Uterus (tissue), 4 donors: ENCODE measurements around the gene NUDCD2. TPM values are rescaled to one million over a fixed set of nuclear protein-coding genes. Genes with fewer than 3 reads are reported as not detected.
"Not testable (repeated sequence)": the region's sequence is repeated elsewhere in the genome, so short reads cannot be mapped to it uniquely, and the experiment has no call there.

Source experiments
- DNase-seq, 2 donors: peaks; one replicate each; pipeline ENCODE4 v3.0.0-alpha.2; 2019 to 2020
- H3K27ac ChIP-seq, 2 donors: fragments of 200-600 bp; sonication (generic); 1 replicate in 1 of 2; 2 replicates in 1 of 2; pipeline ENCODE4 v1.5.1; 2016 to 2018
- H3K27me3 ChIP-seq, 2 donors: fragments of 200-600 bp; sonication (generic); one replicate each; pipeline ENCODE4 v1.5.1; 2018 to 2019; ENCODE audit warnings: control low read depth in 1 of 2
- H3K36me3 ChIP-seq, 2 donors: fragments of 200-600 bp; sonication (generic); one replicate each; pipeline ENCODE4 v1.5.1; 2019; ENCODE audit warnings: control low read depth in 1 of 2
- H3K4me1 ChIP-seq, 2 donors: fragments of 200-600 bp; sonication (generic); one replicate each; pipeline ENCODE4 v1.5.1; 2018 to 2019; ENCODE audit warnings: control low read depth in 1 of 2
- H3K4me3 ChIP-seq, 2 donors: fragments of 200-600 bp; sonication (generic); 1 replicate in 1 of 2; 2 replicates in 1 of 2; pipeline ENCODE4 v1.5.1; 2018 to 2019; ENCODE audit warnings: mild to moderate bottlenecking in 1 of 2
- H3K9me3 ChIP-seq, 2 donors: fragments of 200-600 bp; sonication (generic); one replicate each; pipeline ENCODE4 v1.5.1; 2019; ENCODE audit warnings: control low read depth in 1 of 2
- POLR2A ChIP-seq, 2 donors: fragments of 450-650 bp; IDR thresholded peaks; one replicate each; pipeline ENCODE4 v1.6.1; 2016; ENCODE audit warnings: antibody characterized with exemption in 2 of 2, mild to moderate bottlenecking in 1 of 2, moderate library complexity in 1 of 2
- intact Hi-C: fragments of 100-400 bp; cut with DNase I; formaldehyde crosslinking; loops from one replicate; pipeline ENCODE4 v1.15.1; 2023; ENCODE audit warnings: low total_unique reads
- small RNA-seq: library from RNA; depleted of rRNA; stranded (forward); fragments of <200 nt; gene quantifications from one replicate; pipeline ENCODE3, GENCODE V24; 2016
- total RNA-seq, 4 donors: library from RNA; depleted of rRNA in 3 of 4; stranded (reverse); fragments of >200 nt in 3 of 4; gene quantifications; one replicate each; pipeline versions ENCODE4 v1.1.0 to v1.2.4, GENCODE V29; 2014 to 2023
- TF ChIP-seq, protein P1 (sequence below), 4 experiments: fragments of 200-600 bp in 2 of 4; fragments of 450-650 bp in 2 of 4; sonication (generic) in 2 of 4; IDR thresholded peaks; one replicate each; pipeline ENCODE4 v1.5.1; 2016 to 2019; ENCODE audit warnings: antibody characterized with exemption in 4 of 4, mild to moderate bottlenecking in 2 of 4, moderate library complexity in 1 of 4
- donor health status: DM: yes; HTN: yes; CAD: no.

NUDCD2 gene
- total RNA-seq, 4 donors from 2014 or later = 7.6 to 24.8 (median 9.8) TPM

- no peak overlapping the region for H3K4me3 ChIP-seq
- no peak for DNase-seq
- H3K9me3 ChIP-seq = no peaks in the 10 kb centered on the region
- TF ChIP-seq POLR2A (IDR thresholded peaks at IDR 0.05) = no peak
- TF ChIP-seq, protein P1, sequence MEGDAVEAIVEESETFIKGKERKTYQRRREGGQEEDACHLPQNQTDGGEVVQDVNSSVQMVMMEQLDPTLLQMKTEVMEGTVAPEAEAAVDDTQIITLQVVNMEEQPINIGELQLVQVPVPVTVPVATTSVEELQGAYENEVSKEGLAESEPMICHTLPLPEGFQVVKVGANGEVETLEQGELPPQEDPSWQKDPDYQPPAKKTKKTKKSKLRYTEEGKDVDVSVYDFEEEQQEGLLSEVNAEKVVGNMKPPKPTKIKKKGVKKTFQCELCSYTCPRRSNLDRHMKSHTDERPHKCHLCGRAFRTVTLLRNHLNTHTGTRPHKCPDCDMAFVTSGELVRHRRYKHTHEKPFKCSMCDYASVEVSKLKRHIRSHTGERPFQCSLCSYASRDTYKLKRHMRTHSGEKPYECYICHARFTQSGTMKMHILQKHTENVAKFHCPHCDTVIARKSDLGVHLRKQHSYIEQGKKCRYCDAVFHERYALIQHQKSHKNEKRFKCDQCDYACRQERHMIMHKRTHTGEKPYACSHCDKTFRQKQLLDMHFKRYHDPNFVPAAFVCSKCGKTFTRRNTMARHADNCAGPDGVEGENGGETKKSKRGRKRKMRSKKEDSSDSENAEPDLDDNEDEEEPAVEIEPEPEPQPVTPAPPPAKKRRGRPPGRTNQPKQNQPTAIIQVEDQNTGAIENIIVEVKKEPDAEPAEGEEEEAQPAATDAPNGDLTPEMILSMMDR (IDR thresholded peaks at IDR 0.05) = no peak
- H3K36me3 ChIP-seq = no peaks in the 10 kb centered on the region
- no peak overlapping the region for H3K27ac ChIP-seq
- no peaks in the 10 kb centered on the region for H3K4me1 ChIP-seq
- no peaks in the 10 kb centered on the region for H3K27me3 ChIP-seq
- intact Hi-C loops = no loop called here
Measured at GRCh38 chr5:163401271-163401670, 58.6 kb downstream of the NUDCD2 start.

DNA sequence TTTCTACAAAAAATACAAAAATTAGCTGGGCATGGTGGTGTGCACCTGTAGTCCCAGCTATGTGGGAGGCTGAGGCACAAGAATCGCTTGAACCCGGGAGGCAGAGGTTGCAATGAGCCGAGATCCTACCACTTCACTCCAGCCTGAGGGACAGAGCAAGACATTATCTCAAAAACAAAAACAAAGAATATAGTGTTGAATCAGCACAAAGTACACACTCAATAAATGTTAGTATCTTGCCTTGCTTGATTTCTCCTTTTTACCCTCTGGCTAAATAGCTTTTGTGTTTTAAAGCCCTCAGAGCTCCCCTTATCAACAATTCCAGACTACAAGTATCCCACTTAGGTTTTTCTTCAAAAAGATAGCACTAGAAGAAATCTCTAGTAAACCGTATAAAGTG is 60.0 kb downstream of the NUDCD2 start:
- no peaks in the 10 kb centered on the region for H3K9me3 ChIP-seq
- no peaks in the 10 kb centered on the region for H3K4me1 ChIP-seq
- H3K27ac ChIP-seq = no peak overlapping the region
- no peaks in the 10 kb centered on the region for H3K36me3 ChIP-seq
- H3K27me3 ChIP-seq = no peaks in the 10 kb centered on the region
- no peak for DNase-seq
- H3K4me3 ChIP-seq = no peak overlapping the region
- intact Hi-C loops = no loop called here
- TF ChIP-seq, protein P1 (IDR thresholded peaks at IDR 0.05) = no peak
- no peak for TF ChIP-seq POLR2A (IDR thresholded peaks at IDR 0.05)

DNA sequence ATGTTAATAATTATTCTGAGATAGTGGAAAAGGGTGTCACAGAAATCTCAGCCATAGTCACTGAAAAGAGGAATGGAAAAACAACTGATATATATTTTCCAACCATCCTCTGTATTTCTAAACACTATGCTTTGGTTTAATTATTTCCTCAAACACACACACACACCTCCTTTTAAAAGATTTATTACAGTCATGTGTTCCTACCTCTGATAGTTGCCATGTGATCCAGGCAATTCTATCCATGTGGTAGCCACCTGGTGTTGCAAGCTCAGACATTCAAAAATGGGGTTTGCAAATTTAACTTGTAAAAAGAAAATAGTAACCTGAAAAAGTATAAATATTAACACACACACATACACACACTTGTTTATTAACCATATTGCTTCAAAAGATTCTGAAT is 62.5 kb downstream of the NUDCD2 start:
- intact Hi-C loops = no loop called here
- H3K27ac ChIP-seq = no peak overlapping the region
- H3K36me3 ChIP-seq = no peaks in the 10 kb centered on the region
- H3K4me1 ChIP-seq = no peaks in the 10 kb centered on the region
- no peak for TF ChIP-seq POLR2A (IDR thresholded peaks at IDR 0.05)
- TF ChIP-seq, protein P1 (IDR thresholded peaks at IDR 0.05) = no peak
- H3K27me3 ChIP-seq = no peaks in the 10 kb centered on the region
- H3K4me3 ChIP-seq = no peak overlapping the region
- no peak for DNase-seq
- no peaks in the 10 kb centered on the region for H3K9me3 ChIP-seq

DNA sequence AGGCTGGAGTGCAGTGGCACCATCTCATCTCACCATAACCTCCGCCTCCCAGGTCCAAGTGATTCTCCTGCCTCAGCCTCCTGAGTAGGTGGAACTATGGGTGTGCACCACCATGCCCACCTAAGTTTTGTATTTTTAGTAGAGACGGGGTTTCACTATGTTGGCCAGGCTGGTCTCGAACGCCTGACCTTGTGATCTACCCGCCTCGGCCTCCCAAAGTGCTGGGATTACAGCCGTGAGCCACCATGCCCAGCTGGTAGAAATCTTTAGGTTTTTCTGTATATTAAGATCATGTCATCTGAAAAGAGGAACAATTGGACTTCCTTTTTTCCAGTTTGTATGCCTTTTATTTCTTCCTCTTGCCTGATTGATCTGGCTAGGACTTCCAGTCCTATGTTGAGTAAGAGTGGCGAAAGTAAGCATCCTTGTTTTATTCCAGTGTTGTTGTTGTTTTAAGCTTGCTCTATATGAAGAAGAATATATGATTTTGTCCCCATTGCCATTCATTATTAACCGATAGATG is 63.0 kb downstream of the NUDCD2 start:
- H3K4me1 ChIP-seq, DNase-seq, H3K4me3 ChIP-seq, H3K36me3 ChIP-seq, H3K27ac ChIP-seq, H3K27me3 ChIP-seq, intact Hi-C loops, H3K9me3 ChIP-seq: not testable (repeated sequence)

Small RNA genes lying within 50 kb of the gene (small RNA-seq; reads per million reads assigned to genes)
- gene AC008723.1 = not detected

Other genes with a start within 250 kb of the NUDCD2 start
- gene CCNG1, start 22.5 kb downstream of the NUDCD2 start, total RNA-seq = 100 to 1,000 TPM in 3 of 4 donors, 10 to 100 TPM in 1; 83.5 to 210 (median 141) TPM
- gene HMMR, start 530 bp upstream of the NUDCD2 start, total RNA-seq = 10 to 100 TPM in 1 of 4 donors, not detected in 3; 13.8 TPM
- gene MAT2B, start 45.5 kb upstream of the NUDCD2 start, total RNA-seq = 10 to 100 TPM; 40.0 to 93.1 (median 63.2) TPM